HepG2 (cell line): ENCODE data around the gene CHPF. TPM values are rescaled to one million over a fixed set of nuclear protein-coding genes. Genes with fewer than 3 reads are reported as not detected.

Experiments
- AFF4 ChIP-seq: sonication (generic); formaldehyde crosslinking; IDR thresholded peaks from 2 replicates; pipeline ENCODE4 v1.4.0; 2020; ENCODE audit warnings: missing genetic modification reagents
- CEBPB ChIP-seq: IDR thresholded peaks from 2 replicates; pipeline ENCODE4 v1.6.1; 2011; ENCODE audit warnings: low read depth, low read length, improper control_type of control experiment, borderline replicate concordance
- CSRNP1 ChIP-seq: sonication (generic); formaldehyde crosslinking; IDR thresholded peaks from 2 replicates; pipeline ENCODE4 v1.8.1; 2023; ENCODE audit warnings: mild to moderate bottlenecking, missing genetic modification reagents
- ETV6 ChIP-seq: sonication (generic); formaldehyde crosslinking; conservative IDR thresholded peaks from 2 replicates; pipeline ENCODE4 v1.4.0; 2020; ENCODE audit warnings: missing genetic modification reagents
- FOXK2 ChIP-seq: fragments of 450-650 bp; IDR thresholded peaks from 2 replicates; pipeline ENCODE4 v1.6.1; 2016
- GMEB2 ChIP-seq: IDR thresholded peaks from 2 replicates; pipeline ENCODE4 v1.6.1; 2016; ENCODE audit warnings: missing biosample characterization, missing genetic modification reagents, low read depth
- RNF219 ChIP-seq: sonication (generic); formaldehyde crosslinking; IDR thresholded peaks from 2 replicates; pipeline ENCODE4 v1.5.0; 2020; ENCODE audit warnings: mild to moderate bottlenecking, missing genetic modification reagents
- SP2 ChIP-seq: sonication (generic); formaldehyde crosslinking; IDR thresholded peaks from 2 replicates; pipeline ENCODE4 v1.5.1; 2020; ENCODE audit warnings: mild to moderate bottlenecking, missing genetic modification reagents
- TEAD2 ChIP-seq: sonication (generic); formaldehyde crosslinking; IDR thresholded peaks from 2 replicates; pipeline ENCODE4 v1.9.0; 2021; ENCODE audit warnings: missing genetic modification reagents
- TFDP2 ChIP-seq: sonication (generic); formaldehyde crosslinking; IDR thresholded peaks from 2 replicates; pipeline ENCODE4 v1.4.0; 2020; ENCODE audit warnings: missing genetic modification reagents
- TRIM22 ChIP-seq: fragments of 450-650 bp; IDR thresholded peaks from 2 replicates; pipeline ENCODE4 v1.6.1; 2017
- ZFY ChIP-seq: sonication (generic); formaldehyde crosslinking; IDR thresholded peaks from 2 replicates; pipeline ENCODE4 v1.4.0; 2020; ENCODE audit warnings: missing genetic modification reagents
- ZNF33A ChIP-seq: sonication (generic); formaldehyde crosslinking; IDR thresholded peaks from 2 replicates; pipeline ENCODE4 v1.5.1; 2020; ENCODE audit warnings: missing genetic modification reagents, mild to moderate bottlenecking, moderate library complexity, borderline replicate concordance
- ZNF691 ChIP-seq: sonication (generic); formaldehyde crosslinking; IDR thresholded peaks from 2 replicates; pipeline ENCODE4 v1.4.0; 2020; ENCODE audit warnings: missing genetic modification reagents, low read depth, mild to moderate bottlenecking, borderline replicate concordance
- polyA plus RNA-seq, 8 experiments: library from polyadenylated mRNA; depleted of rRNA in 3 of 8; stranded (reverse) in 7 of 8; unstranded in 1 of 8; fragments of >200 nt; fragmentation: Illumina TruSeq in 4 of 8; extraction: Trizol in 4 of 8; gene quantifications; 2 replicates each; pipeline versions ENCODE4 v1.2.1 to v1.2.3, GENCODE V29; 2011 to 2016; ENCODE audit warnings: low read depth in 4 of 8, missing spikeins in 1 of 8, mixed read lengths in 1 of 8; ENCODE audit not compliant: insufficient read depth in 1 of 8
- total RNA-seq, 5 experiments: library from RNA; depleted of rRNA; stranded (reverse); fragments of >200 nt; fragmentation: Illumina TruSeq; extraction: Trizol; gene quantifications; 2 replicates each; pipeline ENCODE4 v1.2.3, GENCODE V29; 2016; ENCODE audit warnings: low read depth in 1 of 5

Gene CHPF
- total and polyA plus RNA-seq, 2 of the 13 experiments (the other 11 are each of a cell fraction or from before 2014, with no cell fraction given) = 79.6 to 111 TPM

GRCh38 chr2:219571311-219572236 is 28.0 kb upstream of the CHPF start, which contains the start of gene OBSL1 (continued):
- no peak; the same call in 1 of the 2 replicates for TF ChIP-seq SP2 (CRISPR knock-in tag)
- TF ChIP-seq ETV6 = peak; percentile 25; the same call in 1 of the 2 replicates
- TF ChIP-seq RNF219 = no peak
- TF ChIP-seq ZNF33A = no peak
- no peak for TF ChIP-seq AFF4
- no peak for TF ChIP-seq TRIM22
- TF ChIP-seq GMEB2 (CRISPR knock-in tag) = no peak
- TF ChIP-seq ZFY (CRISPR knock-in tag) = peak; percentile 69
- no peak for TF ChIP-seq CEBPB
- TF ChIP-seq CSRNP1 (CRISPR knock-in tag) = no peak
- peak; percentile 42 for TF ChIP-seq TFDP2 (CRISPR knock-in tag)
- TF ChIP-seq FOXK2 = peak; percentile 78; the same call in 1 of the 2 replicates
- 0 out of 2 replicates have a peak, but pooled peaks have one; percentile 61 for TF ChIP-seq ZNF691 (CRISPR knock-in tag)
- TF ChIP-seq TEAD2 (CRISPR knock-in tag) = no peak
